GM23338 (cell line): ENCODE measurements around the gene MPHOSPH10.

ENCODE experiments used
- CREB1 ChIP-seq: fragments of 250-450 bp; sonication (Bioruptor Pico); IDR thresholded peaks from 2 replicates; pipeline ENCODE4 v1.5.0; 2020; ENCODE audit warnings: low read depth, mild to moderate bottlenecking, moderate library complexity
- CTCF ChIP-seq, 2 experiments: fragments of 200-600 bp in 1 of 2; sonication (generic) in 1 of 2; conservative IDR thresholded peaks; 2 replicates each; pipeline versions ENCODE4 v1.5.1 to v1.6.1; 2016 to 2017; ENCODE audit warnings: antibody characterized with exemption in 2 of 2, low read depth in 2 of 2, mild to moderate bottlenecking in 2 of 2, moderate library complexity in 1 of 2
- ETS1 ChIP-seq: IDR thresholded peaks from 2 replicates; pipeline ENCODE4 v1.6.1; 2016; ENCODE audit warnings: antibody characterized with exemption
- EZH2 ChIP-seq: fragments of 200-600 bp; sonication (generic); IDR thresholded peaks from one replicate; pipeline ENCODE4 v1.8.0; 2017; ENCODE audit warnings: antibody characterized with exemption, mild to moderate bottlenecking, low read depth; ENCODE audit not compliant: unreplicated experiment
- EZH2phosphoT487 ChIP-seq: fragments of 200-600 bp; sonication (generic); IDR thresholded peaks from one replicate; pipeline ENCODE4 v1.8.1; 2018; ENCODE audit warnings: antibody characterized with exemption; ENCODE audit not compliant: unreplicated experiment
- JUNB ChIP-seq: IDR thresholded peaks from one replicate; pipeline ENCODE4 v1.6.1; 2016; ENCODE audit warnings: antibody characterized with exemption; ENCODE audit not compliant: unreplicated experiment
- NANOG ChIP-seq: IDR thresholded peaks from 2 replicates; pipeline ENCODE4 v1.6.1; 2016; ENCODE audit warnings: antibody characterized with exemption, borderline replicate concordance
- POLR2AphosphoS5 ChIP-seq: IDR thresholded peaks from 2 replicates; pipeline ENCODE4 v1.6.1; 2016; ENCODE audit warnings: antibody characterized with exemption, low read depth
- REST ChIP-seq: IDR thresholded peaks from one replicate; pipeline ENCODE4 v1.6.1; 2018; ENCODE audit warnings: antibody characterized with exemption; ENCODE audit not compliant: unreplicated experiment
- STAT1 ChIP-seq: IDR thresholded peaks from one replicate; pipeline ENCODE4 v1.6.1; 2016; ENCODE audit warnings: antibody characterized with exemption; ENCODE audit not compliant: unreplicated experiment
- ZNF114 ChIP-seq: fragments of 250-450 bp; sonication (Bioruptor Pico); IDR thresholded peaks from 2 replicates; pipeline ENCODE4 v1.5.0; 2020; ENCODE audit warnings: mild to moderate bottlenecking, moderate library complexity
- ZNF331 ChIP-seq: fragments of 250-450 bp; sonication (Bioruptor Pico); IDR thresholded peaks from 2 replicates; pipeline ENCODE4 v1.5.0; 2020; ENCODE audit warnings: low read depth, mild to moderate bottlenecking, moderate library complexity

- no peak for TF ChIP-seq CTCF (conservative IDR thresholded peaks at IDR 0.05; ENCODE audit: low read depth in 2 of 2)
- TF ChIP-seq EZH2: no peak
- TF ChIP-seq EZH2phosphoT487: no peak
- no peak for TF ChIP-seq NANOG
- no peak for TF ChIP-seq POLR2AphosphoS5
- no peak for TF ChIP-seq REST
- no peak for TF ChIP-seq ZNF331 (CRISPR knock-in tag)
- TF ChIP-seq JUNB: no peak
- TF ChIP-seq ETS1: no peak
- no peak for TF ChIP-seq STAT1
- no peak for TF ChIP-seq CREB1 (CRISPR knock-in tag)
- TF ChIP-seq ZNF114 (CRISPR knock-in tag): no peak
Measured at GRCh38 chr2:71103809-71104208, 26.6 kb upstream of the MPHOSPH10 start.
